HG02885 (cell line): ENCODE results near the gene GXYLT2.

Source experiments
- ATAC-seq: cut with Tn5 transposase; IDR thresholded peaks from one replicate; pipeline ENCODE4 v1.9.1; 2021; ENCODE audit warnings: mild to moderate bottlenecking; ENCODE audit not compliant: unreplicated experiment, poor library complexity

Gene GXYLT2

GRCh38 chr3:72887705-72888545 is at the start of gene GXYLT2:
GXYLT2 (plus strand) TSS chr3:72888046; CDS start chr3:72888234, 188 bp downstream.
- ATAC-seq: peak; percentile 81

GRCh38 chr3:72839057-72839456 is 48.8 kb upstream of the GXYLT2 start:
- no peak for ATAC-seq

DNA sequence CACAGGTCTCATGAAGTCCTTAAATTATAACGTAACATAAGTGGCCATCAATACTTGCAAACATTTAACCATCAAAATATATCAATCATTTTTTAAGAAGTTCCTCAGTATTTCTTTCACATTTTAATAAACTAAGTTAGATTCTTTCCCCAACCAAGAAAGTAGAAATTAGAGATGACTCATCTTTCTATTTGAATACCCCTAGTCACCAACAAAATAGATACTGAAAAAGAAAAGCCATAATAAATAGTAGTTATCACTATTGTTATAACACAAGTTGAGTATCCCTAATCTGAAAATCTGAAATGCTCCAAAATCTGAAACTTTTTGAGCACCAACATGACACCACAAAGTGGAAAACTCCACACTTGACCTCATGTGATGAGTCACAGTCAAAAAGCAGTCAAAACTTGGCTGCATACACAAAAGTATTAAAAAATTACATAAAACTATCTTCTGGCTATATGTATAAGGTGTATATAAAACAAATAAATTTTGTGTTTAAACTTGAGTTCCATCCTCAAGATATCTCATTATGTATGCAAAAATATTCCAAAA is 43.3 kb upstream of the GXYLT2 start:
- no peak for ATAC-seq

- no peak for ATAC-seq
Measured at GRCh38 chr3:72846166-72846565, 41.7 kb upstream of the GXYLT2 start.

DNA sequence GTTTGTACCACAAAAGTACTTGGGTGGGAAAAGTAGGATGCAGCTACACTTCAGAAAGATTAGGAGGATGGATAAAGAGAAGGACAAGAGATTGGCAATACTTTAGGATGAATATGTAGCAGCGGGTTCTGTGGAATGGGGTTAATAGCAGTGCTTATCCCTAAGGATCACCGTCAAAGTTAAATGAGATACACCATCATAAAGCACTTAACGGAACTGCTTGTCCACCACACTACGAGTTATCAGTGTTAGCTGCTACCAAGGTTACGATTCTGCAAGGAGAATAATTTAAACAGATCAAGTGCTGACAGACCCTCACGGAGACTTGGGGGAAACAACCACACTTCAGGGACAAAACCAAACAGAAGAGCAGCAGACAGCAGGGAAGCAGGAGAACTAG is 40.6 kb upstream of the GXYLT2 start:
- ATAC-seq: no peak

- peak; percentile 88 for ATAC-seq
Measured at GRCh38 chr3:72847751-72848702, 39.8 kb upstream of the GXYLT2 start, which contains the start of gene SHQ1. SHQ1 (minus strand) TSS chr3:72848445; CDS start chr3:72848340, 105 bp downstream.

GRCh38 chr3:72848703-72849081 is 39.2 kb upstream of the GXYLT2 start:
- ATAC-seq: peak; percentile 57

DNA sequence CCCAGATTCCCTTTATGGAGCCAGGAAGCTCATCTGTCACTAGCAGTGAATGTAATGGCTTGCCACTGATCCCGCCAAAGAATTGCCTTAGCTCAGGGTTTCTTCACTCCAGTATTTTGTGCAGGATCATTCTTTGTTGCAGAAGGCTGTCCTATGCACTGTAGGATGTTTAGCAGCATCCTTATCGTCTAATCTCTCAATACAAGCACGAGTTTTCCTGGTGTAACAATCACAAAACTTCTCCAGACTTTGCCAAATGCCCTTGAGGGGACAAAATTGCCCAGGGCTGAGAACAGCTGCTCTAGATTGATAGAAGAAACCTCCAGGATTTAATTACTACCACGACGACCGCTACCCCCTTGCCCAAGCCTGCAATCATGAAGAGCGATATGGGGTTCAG is 32.8 kb upstream of the GXYLT2 start:
- ATAC-seq: no peak

- ATAC-seq: no peak
Measured at GRCh38 chr3:72860053-72860452, 27.8 kb upstream of the GXYLT2 start.

GRCh38 chr3:72860846-72861245 is 27.0 kb upstream of the GXYLT2 start:
- ATAC-seq: no peak

GRCh38 chr3:72862314-72863090 is 25.3 kb upstream of the GXYLT2 start:
- no peak for ATAC-seq

DNA sequence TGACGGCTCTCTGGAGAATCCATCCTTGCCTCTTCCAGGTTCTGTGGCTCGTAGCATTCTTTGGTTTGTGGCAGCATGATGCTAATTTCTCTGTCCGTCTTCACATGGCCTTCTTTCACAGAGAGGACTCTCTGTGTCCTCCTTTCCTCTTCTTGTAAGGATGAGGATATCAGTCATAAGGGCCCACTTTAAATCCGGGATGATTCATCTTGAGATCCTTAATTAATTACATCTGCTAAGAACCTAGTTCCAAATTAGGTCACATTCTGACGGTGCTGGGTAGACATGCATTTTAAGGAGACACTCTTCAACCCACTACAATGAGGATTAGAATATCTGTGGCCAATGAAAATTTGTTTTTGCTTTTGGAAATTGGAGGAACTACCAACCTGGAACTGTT is 15.7 kb upstream of the GXYLT2 start:
- peak; percentile 63 for ATAC-seq

DNA sequence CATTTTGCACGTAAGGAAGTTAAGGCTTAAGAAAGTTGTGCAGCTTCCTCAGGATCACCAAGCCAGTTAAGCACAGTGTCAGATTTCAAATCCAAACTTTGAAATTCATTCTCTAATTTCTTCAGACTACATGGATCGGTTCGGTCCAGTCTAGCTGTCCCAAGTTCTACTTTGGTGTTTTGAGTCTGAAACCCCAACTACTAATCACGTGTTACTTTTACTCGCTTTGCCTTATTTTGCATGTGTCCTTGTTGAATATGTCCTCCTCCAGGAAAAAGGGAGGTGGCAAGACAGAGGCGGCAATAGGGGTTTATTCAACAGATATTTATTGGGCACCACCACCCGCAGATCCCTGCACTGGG is 522 bp upstream of the GXYLT2 start:
- no peak for ATAC-seq

- ATAC-seq: no peak
Measured at GRCh38 chr3:72888546-72889309, 882 bp downstream of the GXYLT2 start.

DNA sequence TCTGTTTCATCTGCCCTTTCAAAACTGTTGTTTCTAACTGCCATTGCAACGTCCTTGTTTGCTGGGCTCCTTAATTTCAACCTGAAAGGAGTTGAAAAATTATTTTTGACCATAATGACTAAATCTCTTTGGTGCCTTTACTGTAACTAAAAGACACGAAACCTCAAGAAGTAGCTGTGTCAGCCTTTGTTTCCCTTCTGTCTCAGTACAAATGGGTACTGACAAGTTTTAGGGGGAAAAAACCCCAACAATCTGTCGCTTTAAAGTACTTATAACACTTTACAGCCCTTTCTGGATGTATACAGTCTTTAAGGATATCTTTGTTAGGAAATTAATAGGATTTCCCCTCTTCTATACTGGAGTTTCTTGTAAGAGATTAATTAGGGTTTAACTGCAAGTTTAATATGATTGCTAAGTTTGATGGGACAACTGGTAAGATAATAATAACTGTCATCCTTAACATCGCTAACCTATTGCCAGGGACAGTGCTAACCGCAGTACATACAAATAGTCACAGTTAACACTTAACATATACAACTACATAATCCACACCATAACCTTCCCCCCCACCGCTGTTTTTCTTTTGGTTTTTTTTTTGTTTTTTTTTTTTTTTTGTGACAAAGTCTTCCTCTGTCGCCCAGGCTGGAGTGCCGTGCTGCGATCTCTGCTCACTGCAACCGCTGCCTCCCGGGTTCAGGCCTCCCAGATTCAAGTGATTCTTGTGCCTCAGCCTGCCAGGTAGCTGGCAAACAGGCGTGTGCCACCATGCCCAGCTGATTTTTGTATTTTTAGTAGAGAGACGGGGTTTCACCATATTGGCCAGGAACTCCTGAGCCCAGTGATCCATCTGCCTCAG is 1.7 kb downstream of the GXYLT2 start:
- ATAC-seq: no peak

- ATAC-seq: no peak
Measured at GRCh38 chr3:72890166-72890925, 2.5 kb downstream of the GXYLT2 start.

GRCh38 chr3:72891053-72891855 is 3.4 kb downstream of the GXYLT2 start:
- no peak for ATAC-seq
